DMS 273 treated with DMSO at 0.1 percent for 48 hours (cell line): ENCODE data around the gene SDE2.
"Not testable (repeated sequence)": the region's sequence is repeated elsewhere in the genome, so short reads cannot be mapped to it uniquely, and the experiment has no call there.

Source experiments
- DNase-seq: peaks from one replicate; lab custom pipeline; 2025; lab: John Stamatoyannopoulos, UW

Gene SDE2

GRCh38 chr1:226006686-226007085, 7.5 kb upstream of the SDE2 start:
- DNase-seq, result no peak

GRCh38 chr1:226004396-226004795, 5.3 kb upstream of the SDE2 start:
- DNase-seq, result no peak

DNA sequence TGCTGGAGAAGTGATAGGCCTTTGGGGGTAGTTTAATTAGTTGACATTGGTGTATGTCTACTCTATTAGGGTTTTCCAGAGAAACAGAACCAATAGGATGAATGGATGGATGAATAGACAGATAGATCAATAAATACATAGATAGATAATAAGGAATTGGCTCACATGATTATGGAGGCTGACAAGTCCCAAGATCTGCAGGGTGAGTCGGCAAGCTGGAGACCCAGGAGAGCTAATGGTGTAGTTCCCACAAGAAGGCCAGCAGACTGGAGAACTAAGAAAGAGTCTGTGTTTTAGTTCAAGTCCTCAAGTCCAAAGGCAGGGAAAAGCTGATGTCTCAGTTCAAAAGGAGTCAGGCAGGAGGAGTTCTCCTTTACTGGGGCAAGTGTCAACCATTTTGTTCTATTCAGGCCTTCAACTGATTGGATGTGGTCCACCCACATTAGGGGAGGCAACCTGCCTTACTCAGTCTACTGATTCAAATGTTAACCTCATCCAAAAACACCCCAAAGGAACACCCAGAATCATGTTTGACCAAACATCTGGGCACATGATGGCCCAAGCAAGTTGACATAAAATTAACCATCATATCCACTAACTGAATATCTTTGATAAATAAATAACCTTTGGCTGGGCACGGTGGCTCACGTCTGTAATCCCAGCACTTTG, 4.5 kb upstream of the SDE2 start:
- DNase-seq, result no peak

- DNase-seq, result peak; percentile 38
Measured at GRCh38 chr1:226002667-226003501, 3.7 kb upstream of the SDE2 start.

DNA sequence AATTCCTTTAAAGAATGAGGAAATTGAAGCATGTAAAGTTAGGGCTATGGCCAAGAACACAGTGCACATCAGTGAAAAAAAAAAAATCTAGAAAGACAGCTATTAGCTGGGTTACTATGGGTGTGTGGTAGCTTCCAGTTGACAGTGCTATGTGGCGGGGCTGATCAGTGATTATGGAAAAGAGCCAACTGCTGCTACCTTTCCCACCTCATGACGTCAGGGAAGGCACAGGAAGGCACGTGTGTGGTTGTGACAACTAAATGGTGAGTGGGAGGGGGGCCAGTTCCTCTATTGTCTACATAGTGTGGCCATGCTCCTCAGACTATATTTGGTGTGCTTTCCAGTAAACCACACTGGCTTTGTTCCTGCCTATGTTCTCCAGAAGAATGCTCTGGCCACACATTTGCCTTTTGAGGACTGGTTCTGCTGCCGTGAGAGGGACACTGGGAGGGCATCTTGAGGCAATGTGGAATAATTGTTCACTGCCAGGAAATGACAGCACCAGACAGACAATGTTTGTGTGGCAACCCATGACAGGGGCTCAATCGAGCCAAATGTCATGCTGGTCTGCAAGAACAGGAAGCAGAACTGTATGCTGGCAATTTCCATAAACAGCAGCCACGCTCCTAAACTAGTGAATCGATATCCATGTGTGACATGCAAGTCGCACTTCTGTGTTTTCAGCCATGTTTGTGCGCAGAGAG, 3.0 kb upstream of the SDE2 start:
- DNase-seq, result no peak

DNA sequence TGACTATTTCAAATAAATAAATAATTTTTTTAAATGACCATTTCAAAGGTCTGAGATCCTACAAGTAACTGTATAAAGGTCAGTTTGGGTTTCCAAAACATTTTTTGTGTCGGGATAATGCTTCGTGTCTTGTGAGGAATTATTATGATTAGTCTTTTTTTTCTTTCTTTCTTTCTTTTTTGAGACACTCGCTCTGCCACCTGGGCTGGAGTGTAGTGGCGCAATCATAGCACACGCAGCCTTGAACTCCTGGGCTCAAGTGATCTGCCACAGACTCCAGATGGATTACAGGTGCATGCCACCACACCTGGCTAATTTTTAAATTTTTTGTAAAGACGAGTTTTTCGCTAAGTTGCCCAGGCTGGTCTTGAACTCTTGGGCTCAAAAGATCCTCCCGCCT, 1.9 kb upstream of the SDE2 start:
- DNase-seq, result no peak

DNA sequence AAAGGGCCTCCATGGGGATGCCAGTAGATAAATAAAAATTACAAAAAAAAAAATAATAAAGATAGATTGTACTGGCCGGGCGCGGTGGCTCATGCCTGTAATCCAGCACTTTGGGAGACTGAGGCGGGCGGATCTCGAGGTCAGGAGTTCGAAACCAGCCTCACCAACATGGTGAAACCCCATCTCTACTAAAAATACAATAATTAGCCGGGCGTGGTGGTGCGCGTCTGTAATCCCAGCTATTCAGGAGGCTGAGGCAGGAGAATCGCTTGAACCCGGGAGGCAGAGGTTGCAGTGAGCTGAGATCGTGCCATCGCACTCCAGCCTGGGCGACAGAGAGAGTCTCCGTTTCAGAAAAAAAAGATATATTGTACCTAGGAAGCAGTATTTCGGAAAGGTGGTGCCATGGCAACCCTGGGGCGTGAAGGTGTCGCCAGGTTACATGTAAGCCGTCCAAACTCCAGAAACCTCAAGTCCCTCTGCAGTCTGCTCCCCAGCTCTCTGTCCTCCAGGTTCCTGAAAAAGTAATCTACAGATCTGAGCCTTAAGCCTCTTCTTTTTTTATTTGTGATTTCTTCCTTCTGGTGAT, 1.4 kb upstream of the SDE2 start:
- DNase-seq, result not testable (repeated sequence)

DNA sequence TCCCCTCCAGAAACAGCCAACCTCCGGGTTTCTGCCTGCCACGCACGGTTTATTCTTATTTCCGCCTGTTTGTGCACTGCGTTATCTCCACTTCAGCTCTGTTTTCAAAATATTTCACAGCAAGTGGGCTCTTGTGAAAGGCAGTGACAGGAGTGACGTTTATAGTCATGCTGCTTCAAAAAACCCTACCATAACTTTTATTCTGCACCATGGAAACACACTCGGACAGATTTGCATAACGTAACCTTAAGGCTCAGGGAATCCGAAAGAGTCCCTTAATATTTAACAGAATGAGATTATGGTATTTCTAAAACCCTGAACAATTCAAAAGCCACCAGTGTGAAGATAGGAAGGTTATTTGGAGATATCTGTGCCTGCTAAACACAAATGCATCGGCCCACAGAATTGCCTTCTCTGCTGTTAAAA, 782 bp upstream of the SDE2 start:
- no peak for DNase-seq

- DNase-seq, result no peak
Measured at GRCh38 chr1:225998560-225999226, 450 bp downstream of the SDE2 start.

DNA sequence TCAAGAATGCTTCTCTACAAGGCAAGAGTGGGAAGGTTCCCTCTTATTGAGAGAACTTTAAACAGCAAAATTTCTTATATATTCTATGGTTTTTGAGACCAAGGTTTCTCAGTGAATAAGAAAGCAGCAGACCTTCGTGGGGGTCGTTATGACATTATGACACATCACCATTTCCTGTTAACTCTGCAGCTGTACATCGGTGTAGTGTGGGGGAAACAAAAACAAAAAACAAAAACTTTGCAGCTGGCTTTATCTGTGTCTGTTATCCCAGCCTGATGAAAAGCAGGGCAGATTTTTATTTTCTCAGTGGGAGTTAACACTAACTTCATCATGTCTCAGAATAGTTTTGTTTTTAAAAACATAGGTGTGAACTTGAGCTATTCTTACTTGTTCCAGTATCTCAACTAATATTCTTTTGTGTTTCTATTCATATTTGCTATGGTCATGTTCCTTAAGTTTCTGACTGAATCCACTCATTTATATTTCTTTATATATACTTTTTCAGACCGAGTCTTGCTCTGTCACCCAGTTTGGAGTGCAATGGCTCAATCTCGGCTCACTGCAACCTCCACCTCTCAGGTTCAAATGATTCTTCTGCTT, 2.1 kb downstream of the SDE2 start:
- no peak for DNase-seq

DNA sequence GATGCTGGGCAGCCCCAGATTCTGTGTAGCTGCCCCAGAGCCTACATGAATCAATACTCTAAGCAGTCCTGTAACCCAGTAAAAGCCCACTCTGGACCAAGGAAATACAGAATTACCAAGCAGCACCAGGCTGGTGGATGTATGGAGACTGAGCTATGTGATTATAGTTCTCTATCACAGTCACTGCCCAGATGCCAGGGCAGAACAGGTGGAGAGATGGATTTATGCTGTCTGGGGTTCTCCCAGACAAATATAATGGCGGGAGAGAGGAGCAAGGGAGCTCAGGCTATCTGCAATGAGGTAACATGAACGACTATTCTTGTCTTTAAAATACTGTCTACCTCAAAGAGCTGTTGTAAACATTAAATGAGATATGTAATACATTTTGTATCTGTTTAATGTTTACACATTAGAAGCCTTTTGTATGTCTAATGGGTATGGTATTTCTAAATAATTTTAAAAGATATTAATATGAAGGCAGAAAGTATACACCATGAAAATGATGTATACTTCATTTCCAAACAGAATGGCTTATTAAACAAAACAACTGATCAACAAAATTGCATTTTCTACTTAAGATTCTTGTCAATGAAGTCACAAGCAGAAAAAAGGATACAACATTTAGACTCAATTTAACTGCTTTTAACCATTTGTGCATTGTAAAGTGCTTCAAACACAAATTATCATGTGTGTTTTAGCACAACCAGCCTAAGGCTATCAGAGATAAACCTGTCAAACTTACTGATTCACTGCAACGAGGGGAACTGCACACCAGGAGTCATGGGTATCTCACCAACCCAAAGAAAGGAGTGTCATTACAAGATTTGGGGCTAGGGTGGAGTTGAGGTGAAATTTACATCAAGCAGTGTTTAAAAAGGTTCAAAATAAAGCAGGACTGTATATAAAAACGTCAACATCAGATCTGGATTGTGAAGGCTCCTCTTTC, 3.0 kb downstream of the SDE2 start:
- DNase-seq, result no peak

DNA sequence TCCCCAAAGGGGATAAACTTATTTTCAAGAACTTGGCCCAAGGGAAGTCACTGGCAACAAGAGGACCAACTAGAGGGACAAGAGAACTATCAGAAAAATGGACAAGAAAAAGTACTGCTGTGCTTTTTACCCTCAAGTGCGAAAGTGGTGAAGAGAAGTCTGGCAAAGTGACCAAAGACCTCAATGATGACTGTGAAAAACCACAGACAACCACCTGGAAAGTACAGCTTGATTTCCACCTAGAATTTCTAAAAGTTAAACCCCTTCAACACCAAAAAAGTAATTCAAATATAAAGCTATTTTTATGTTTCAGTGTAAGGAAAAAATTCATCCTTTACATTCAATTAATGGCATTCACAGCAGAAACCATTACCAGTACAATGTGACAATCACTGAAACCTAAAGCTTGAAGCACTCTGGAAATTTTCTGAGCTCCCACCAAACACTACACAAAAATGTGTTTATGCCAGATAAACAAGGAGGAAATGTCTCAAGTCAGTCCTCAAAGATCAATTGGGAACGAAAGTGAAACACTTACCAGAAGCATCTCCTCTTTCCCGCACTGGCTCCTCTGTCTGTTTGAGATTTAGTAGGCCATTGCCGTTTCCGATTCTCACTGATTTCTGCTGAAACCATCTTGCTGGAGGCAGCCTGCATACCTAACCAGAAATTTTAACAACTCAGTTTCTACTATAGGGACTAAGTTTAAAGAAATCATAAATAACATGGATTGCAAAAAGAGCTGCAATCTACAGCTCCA, 8.3 kb downstream of the SDE2 start:
- DNase-seq, result no peak

DNA sequence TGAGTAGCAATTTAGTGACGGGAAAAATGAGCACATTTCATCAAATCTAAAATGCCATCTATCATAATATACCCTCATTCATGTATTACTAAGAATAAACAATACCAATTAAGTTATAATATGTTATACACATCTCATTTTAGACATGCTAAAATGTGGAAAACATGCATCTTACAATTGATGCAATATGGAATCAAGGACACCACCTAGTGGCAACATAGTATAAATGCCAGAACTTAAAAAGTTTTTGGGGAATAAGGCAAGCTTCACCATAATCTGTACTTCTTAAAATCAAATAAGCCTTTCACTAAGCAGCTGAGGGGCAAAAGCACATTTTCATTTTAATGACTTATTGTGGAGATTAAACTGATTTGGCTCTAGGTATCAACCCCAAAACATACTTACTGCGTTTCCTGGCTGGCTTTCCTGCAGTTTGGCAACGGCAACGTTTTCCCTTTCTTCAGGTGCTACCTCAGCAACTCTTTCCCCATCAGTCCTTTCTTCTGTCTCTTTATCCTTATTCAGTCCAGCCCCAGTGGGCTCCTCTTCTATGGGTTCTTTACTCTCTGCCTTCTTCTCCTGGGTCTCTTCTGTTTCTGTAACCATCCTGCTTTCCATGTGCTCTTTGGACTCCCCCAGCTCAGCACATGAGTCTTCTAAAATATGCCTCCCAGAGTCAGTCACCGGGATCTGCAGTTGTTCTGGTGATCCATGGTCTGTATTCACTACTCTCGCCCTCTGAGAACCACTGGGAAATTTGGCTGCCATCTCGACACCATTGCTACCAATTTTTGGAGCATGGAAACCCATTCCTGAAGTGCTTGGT, 11.4 kb downstream of the SDE2 start:
- DNase-seq, result peak; percentile 12

GRCh38 chr1:225981714-225982113, 17.4 kb downstream of the SDE2 start:
- no peak for DNase-seq

- no peak for DNase-seq
Measured at GRCh38 chr1:225980005-225980836, 18.9 kb downstream of the SDE2 start.

DNA sequence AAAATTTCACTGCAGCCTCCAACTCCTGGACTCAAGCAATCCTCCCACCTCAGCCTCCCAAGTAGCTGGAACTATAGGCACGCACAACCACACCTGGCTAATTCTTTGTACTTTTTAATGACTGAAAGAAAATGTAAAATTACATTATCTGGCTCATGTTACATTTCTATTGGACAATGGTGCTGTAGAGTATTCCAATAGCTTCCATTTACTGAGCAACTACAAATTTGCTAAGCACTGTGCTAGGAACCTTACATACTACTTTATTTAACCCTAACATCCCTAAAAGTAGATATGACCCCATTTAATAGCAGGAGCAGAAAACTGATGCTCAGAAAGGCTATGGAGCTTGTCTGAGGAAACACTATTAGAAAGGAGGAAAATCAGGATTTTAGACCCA, 19.7 kb downstream of the SDE2 start:
- no peak for DNase-seq

- no peak for DNase-seq
Measured at GRCh38 chr1:225977937-225978748, 21.0 kb downstream of the SDE2 start.
